ENCODE results near the gene MBP. TPM values are rescaled to one million over a fixed set of nuclear protein-coding genes. Genes with fewer than 3 reads are reported as not detected.

Gene MBP
- total RNA-seq, 4 donors from 2014 or later: 40.9 to 67.7 (median 51.8) TPM

DNA sequence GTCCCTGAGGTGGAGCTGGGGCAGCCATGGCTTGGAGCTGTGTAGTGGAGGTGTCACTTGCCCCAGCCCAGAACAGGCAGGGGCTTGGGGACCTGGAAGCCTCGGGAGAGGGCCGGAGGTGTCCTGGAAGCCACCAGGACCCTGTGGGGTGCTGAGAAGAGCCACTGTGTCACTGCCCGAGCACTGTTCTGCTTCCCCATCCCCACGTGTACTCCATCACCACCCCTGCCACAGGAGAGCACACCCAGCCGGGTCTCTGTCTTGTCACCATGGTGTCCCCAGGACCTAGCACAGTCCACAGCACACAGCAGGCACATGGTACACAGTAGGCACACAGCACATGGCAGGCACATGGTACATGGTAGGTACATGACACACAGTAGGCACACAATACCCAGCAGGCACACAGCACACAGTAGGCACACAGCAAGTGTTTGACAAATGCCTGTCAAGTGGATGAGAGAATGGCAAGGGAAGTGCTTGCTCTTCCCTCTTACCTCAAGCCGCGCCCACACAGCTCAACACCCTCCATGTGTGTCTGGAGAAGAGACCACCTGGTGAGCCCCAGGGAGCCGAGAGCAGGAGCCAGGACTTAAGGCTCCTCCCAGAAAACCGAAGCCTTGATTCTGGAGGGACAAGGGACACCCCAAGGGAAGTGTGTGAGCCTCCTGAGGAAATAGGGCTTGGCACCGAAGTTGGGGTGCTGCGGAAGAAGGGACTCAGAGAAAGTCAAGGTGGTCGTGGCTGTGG is 13.3 kb downstream of the MBP start:
- no peak overlapping the region for H3K27ac ChIP-seq
- peaks cover 4 to 36% (median 11%) of the 10 kb centered on the region in 4 donors for H3K4me1 ChIP-seq
- peak in 2 of 3 donors; percentile 36 to 39 for DNase-seq

GRCh38 chr18:77118256-77119090 is 14.1 kb downstream of the MBP start:
- H3K4me3 ChIP-seq: no peak overlapping the region
- H3K4me1 ChIP-seq: peaks cover 4 to 36% (median 5%) of the 10 kb centered on the region in 4 donors
- no peak for TF ChIP-seq CTCF (IDR thresholded peaks at IDR 0.05)
- TF ChIP-seq POLR2A (IDR thresholded peaks at IDR 0.05): no peak
- no peaks in the 10 kb centered on the region for H3K27me3 ChIP-seq
- DNase-seq: peak in 1 of 3 donors; percentile 38
- peaks cover 0 to 6% (median 0%) of the 10 kb centered on the region in 3 donors for H3K36me3 ChIP-seq
- H3K27ac ChIP-seq: no peak overlapping the region
- H3K9me3 ChIP-seq: no peaks in the 10 kb centered on the region

More for the DNA sequence above, 13.3 kb downstream of the MBP start:
- no peak for TF ChIP-seq POLR2A (IDR thresholded peaks at IDR 0.05)
- TF ChIP-seq CTCF (IDR thresholded peaks at IDR 0.05): no peak
- peaks cover 0 to 6% (median 0%) of the 10 kb centered on the region in 3 donors for H3K36me3 ChIP-seq
- H3K4me3 ChIP-seq: no peak overlapping the region
- no peaks in the 10 kb centered on the region for H3K27me3 ChIP-seq
- no peaks in the 10 kb centered on the region for H3K9me3 ChIP-seq

DNA sequence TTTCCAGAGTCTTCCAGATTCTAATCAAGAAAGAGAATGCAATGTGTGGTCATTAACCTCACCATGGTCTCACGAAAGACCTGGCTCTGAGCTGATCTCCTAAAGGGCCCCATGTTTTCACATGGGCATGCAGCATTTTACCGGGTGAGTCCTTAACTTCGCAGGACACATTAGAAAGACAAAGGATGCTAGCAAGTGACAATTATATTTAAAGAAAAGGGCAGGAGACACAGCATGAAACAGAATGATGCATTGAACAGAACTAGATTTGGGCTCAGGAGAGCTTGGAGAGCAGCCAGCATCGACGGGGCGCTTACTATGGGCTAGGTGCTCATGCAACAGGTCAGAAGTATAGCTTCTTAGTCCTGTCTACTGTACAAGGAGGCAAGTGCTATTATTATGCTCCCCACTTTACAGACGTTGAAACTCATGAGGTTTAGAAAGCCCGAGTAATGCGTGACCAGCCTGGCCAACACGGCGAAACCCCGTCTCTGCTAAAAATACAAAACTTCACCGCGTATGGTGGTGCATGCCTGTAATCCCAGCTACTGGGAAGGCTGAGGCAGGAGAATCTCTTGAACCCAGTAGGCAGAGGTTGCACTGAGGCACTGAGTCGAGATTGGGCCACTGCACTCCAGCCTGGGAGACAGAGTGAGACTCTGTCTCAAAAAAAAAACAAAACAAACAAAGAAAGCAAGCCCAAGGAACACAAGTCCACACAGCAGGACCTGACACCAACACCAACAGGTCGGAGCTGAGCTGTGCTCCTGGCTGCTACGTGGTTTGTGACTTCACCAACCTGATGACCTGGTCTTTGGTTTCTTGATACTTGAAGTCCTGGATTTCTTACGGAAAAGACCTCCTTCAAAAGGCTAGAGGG is 16.1 kb downstream of the MBP start:
- no peak overlapping the region for H3K4me3 ChIP-seq
- TF ChIP-seq POLR2A (IDR thresholded peaks at IDR 0.05) (no peak), CTCF (IDR thresholded peaks at IDR 0.05) (no peak)
- peaks cover 0 to 6% (median 0%) of the 10 kb centered on the region in 3 donors for H3K36me3 ChIP-seq
- H3K4me1 ChIP-seq: peaks cover 0 to 35% (median 3%) of the 10 kb centered on the region in 4 donors
- no peaks in the 10 kb centered on the region for H3K9me3 ChIP-seq
- peak in 2 of 3 donors; percentile 14 to 41 for DNase-seq
- no peaks in the 10 kb centered on the region for H3K27me3 ChIP-seq
- peak overlapping the region in 3 of 4 donors; percentile 59 to 95 (median 78) for H3K27ac ChIP-seq

GRCh38 chr18:77115192-77115953 is 17.2 kb downstream of the MBP start:
- DNase-seq: peak in 1 of 3 donors; percentile 11
- TF ChIP-seq CTCF (IDR thresholded peaks at IDR 0.05): no peak
- TF ChIP-seq POLR2A (IDR thresholded peaks at IDR 0.05): no peak
- H3K9me3 ChIP-seq: no peaks in the 10 kb centered on the region
- peaks cover 0 to 35% (median 3%) of the 10 kb centered on the region in 4 donors for H3K4me1 ChIP-seq
- peak overlapping the region in 1 of 4 donors; percentile 20 for H3K4me3 ChIP-seq
- H3K36me3 ChIP-seq: peaks cover 0 to 6% (median 0%) of the 10 kb centered on the region in 3 donors
- no peaks in the 10 kb centered on the region for H3K27me3 ChIP-seq
- H3K27ac ChIP-seq: peak overlapping the region; percentile 59 to 95 (median 84)
